DOHH2 (cell line): Measurements from ENCODE around the gene TIMM17A.

ENCODE experiments used
- H3F3A ChIP-seq: fragments of 200-600 bp; sonication (generic), shearing (Covaris generic); 2 replicates; pipeline ENCODE4 v1.6.0; 2016; ENCODE audit warnings: antibody characterized with exemption, mild to moderate bottlenecking; ENCODE audit not compliant: control insufficient read depth, insufficient read depth
- H3K27ac ChIP-seq: fragments of 200-600 bp; sonication (generic); 2 replicates; pipeline ENCODE4 v1.5.1; 2014; ENCODE audit warnings: low read depth, mild to moderate bottlenecking, low read length, moderate library complexity
- H3K27me3 ChIP-seq: fragments of 200-600 bp; sonication (generic); 2 replicates; pipeline ENCODE4 v1.6.1; 2014; ENCODE audit warnings: mild to moderate bottlenecking, low read length, mixed read lengths; ENCODE audit not compliant: control insufficient read depth
- H3K36me3 ChIP-seq: fragments of 200-600 bp; sonication (generic); 2 replicates; pipeline ENCODE4 v1.6.1; 2014; ENCODE audit warnings: mild to moderate bottlenecking, low read length, moderate library complexity, mixed read lengths; ENCODE audit not compliant: control insufficient read depth
- H3K4me1 ChIP-seq: fragments of 200-600 bp; sonication (generic); 2 replicates; pipeline ENCODE4 v1.6.1; 2014; ENCODE audit warnings: mild to moderate bottlenecking, low read length, mixed read lengths; ENCODE audit not compliant: control insufficient read depth
- H3K4me2 ChIP-seq: fragments of 200-600 bp; sonication (generic); 2 replicates; pipeline ENCODE4 v1.6.0; 2014; ENCODE audit warnings: mild to moderate bottlenecking, low read length, moderate library complexity
- H3K4me3 ChIP-seq: fragments of 200-600 bp; sonication (generic); 2 replicates; pipeline ENCODE4 v1.5.1; 2014; ENCODE audit warnings: mild to moderate bottlenecking, low read length, mixed read lengths
- H3K79me2 ChIP-seq: fragments of 200-600 bp; sonication (generic); 2 replicates; pipeline ENCODE4 v1.6.1; 2014; ENCODE audit warnings: mild to moderate bottlenecking, low read length, mixed read lengths; ENCODE audit not compliant: control insufficient read depth
- H3K9me2 ChIP-seq: fragments of 200-600 bp; sonication (generic); replicated peaks from 2 replicates; pipeline ENCODE4 v1.6.1; 2014; ENCODE audit warnings: mild to moderate bottlenecking, low read length, mixed read lengths; ENCODE audit not compliant: control insufficient read depth
- H3K9me3 ChIP-seq: fragments of 200-600 bp; sonication (generic); 2 replicates; pipeline ENCODE4 v1.6.1; 2014; ENCODE audit warnings: antibody characterized with exemption, low read length, mixed read lengths; ENCODE audit not compliant: control insufficient read depth, insufficient read depth
- H4K20me1 ChIP-seq: fragments of 200-600 bp; sonication (generic); 2 replicates; pipeline ENCODE4 v1.6.0; 2014; ENCODE audit warnings: low read depth, mild to moderate bottlenecking, antibody characterized with exemption, low read length, moderate library complexity; ENCODE audit not compliant: control insufficient read depth, insufficient read depth
- CTCF ChIP-seq: fragments of 200-600 bp; sonication (generic); IDR thresholded peaks from one replicate; pipeline ENCODE4 v1.5.1; 2014; ENCODE audit warnings: antibody characterized with exemption, mild to moderate bottlenecking, low read depth, low read length; ENCODE audit not compliant: poor library complexity, severe bottlenecking
- EZH2phosphoT487 ChIP-seq: fragments of 200-600 bp; sonication (generic); IDR thresholded peaks from 2 replicates; pipeline ENCODE4 v1.6.1; 2017; ENCODE audit warnings: borderline replicate concordance, mild to moderate bottlenecking, antibody characterized with exemption, low read length, moderate library complexity, mixed read lengths

TIMM17A gene

GRCh38 chr1:201945863-201946223 lies 9.5 kb upstream of the TIMM17A start:
- H3K4me1 ChIP-seq: no peaks in the 10 kb centered on the region
- H3F3A ChIP-seq: no peaks in the 10 kb centered on the region
- H3K27ac ChIP-seq: no peak overlapping the region
- no peaks in the 10 kb centered on the region for H3K79me2 ChIP-seq
- no peak for TF ChIP-seq CTCF
- TF ChIP-seq EZH2phosphoT487: no peak
- no peaks in the 10 kb centered on the region for H4K20me1 ChIP-seq
- H3K27me3 ChIP-seq: peaks cover 45% of the 10 kb centered on the region
- no peaks in the 10 kb centered on the region for H3K36me3 ChIP-seq
- no peak overlapping the region for H3K4me2 ChIP-seq
- no peaks in the 10 kb centered on the region for H3K9me2 ChIP-seq
- no peak overlapping the region for H3K4me3 ChIP-seq
- no peaks in the 10 kb centered on the region for H3K9me3 ChIP-seq

GRCh38 chr1:201946224-201946908 lies 8.9 kb upstream of the TIMM17A start, which contains the start of gene LMOD1:
Gene LMOD1 (minus strand): TSS chr1:201946548. CDS start chr1:201946340, 208 bp downstream.
- Histone ChIP-seq H3K36me3 (no peaks in the 10 kb centered on the region), H3K9me3 (no peaks in the 10 kb centered on the region), H3F3A (no peaks in the 10 kb centered on the region), H4K20me1 (no peaks in the 10 kb centered on the region), H3K27ac (no peak within 1 kb of the TSS), H3K9me2 (no peaks in the 10 kb centered on the region), H3K27me3 (peaks cover 45% of the 10 kb centered on the region), H3K79me2 (no peaks in the 10 kb centered on the region), H3K4me1 (no peaks in the 10 kb centered on the region), H3K4me2 (no peak within 1 kb of the TSS), H3K4me3 (no peak within 1 kb of the TSS)
- TF ChIP-seq EZH2phosphoT487: 0 out of 2 replicates have a peak, but pooled peaks have one; percentile 81
- TF ChIP-seq CTCF: no peak

- H3F3A ChIP-seq: no peaks in the 10 kb centered on the region
- no peaks in the 10 kb centered on the region for H3K36me3 ChIP-seq
- H3K79me2 ChIP-seq: no peaks in the 10 kb centered on the region
- H3K4me1 ChIP-seq: no peaks in the 10 kb centered on the region
- no peak overlapping the region for H3K4me3 ChIP-seq
- H3K27ac ChIP-seq: no peak overlapping the region
- no peaks in the 10 kb centered on the region for H3K9me3 ChIP-seq
- peaks cover 45% of the 10 kb centered on the region for H3K27me3 ChIP-seq
- no peak overlapping the region for H3K4me2 ChIP-seq
- TF ChIP-seq CTCF (no peak), EZH2phosphoT487 (no peak)
- no peaks in the 10 kb centered on the region for H3K9me2 ChIP-seq
- no peaks in the 10 kb centered on the region for H4K20me1 ChIP-seq
These were observed 7.7 kb upstream of the TIMM17A start for GRCh38 chr1:201947697-201948008.
